ENCODE measurements around the gene PRKCA. TPM values are rescaled to one million over a fixed set of nuclear protein-coding genes. Genes with fewer than 3 reads are reported as not detected.

PRKCA gene
- total RNA-seq, 1 donor from 2014 or later: 4.7 TPM

DNA sequence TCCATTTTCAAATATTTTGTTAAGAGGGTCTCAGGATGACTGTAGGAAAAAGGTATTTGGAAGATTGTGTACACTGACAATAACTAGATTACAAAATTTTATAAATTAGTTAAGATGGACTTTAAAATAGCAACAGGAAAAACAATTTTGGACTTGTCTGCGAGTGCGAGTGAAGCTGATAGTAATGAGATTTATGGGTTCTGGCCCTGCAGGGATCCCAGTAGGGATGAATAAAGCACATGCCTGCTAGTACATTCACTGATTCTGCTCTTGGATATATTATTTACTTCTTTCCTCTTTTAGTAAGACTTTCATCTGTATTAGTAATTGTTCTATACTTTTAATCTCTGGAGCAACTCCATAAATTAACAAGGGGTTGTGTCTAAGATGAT is 28.2 kb downstream of the PRKCA start:
- no peaks in the 10 kb centered on the region for H3K27me3 ChIP-seq (ENCODE audit: control insufficient read depth, insufficient read depth, low read length)
- TF ChIP-seq, protein P1, sequence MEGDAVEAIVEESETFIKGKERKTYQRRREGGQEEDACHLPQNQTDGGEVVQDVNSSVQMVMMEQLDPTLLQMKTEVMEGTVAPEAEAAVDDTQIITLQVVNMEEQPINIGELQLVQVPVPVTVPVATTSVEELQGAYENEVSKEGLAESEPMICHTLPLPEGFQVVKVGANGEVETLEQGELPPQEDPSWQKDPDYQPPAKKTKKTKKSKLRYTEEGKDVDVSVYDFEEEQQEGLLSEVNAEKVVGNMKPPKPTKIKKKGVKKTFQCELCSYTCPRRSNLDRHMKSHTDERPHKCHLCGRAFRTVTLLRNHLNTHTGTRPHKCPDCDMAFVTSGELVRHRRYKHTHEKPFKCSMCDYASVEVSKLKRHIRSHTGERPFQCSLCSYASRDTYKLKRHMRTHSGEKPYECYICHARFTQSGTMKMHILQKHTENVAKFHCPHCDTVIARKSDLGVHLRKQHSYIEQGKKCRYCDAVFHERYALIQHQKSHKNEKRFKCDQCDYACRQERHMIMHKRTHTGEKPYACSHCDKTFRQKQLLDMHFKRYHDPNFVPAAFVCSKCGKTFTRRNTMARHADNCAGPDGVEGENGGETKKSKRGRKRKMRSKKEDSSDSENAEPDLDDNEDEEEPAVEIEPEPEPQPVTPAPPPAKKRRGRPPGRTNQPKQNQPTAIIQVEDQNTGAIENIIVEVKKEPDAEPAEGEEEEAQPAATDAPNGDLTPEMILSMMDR (IDR thresholded peaks at IDR 0.05; ENCODE audit: insufficient read depth, low read length, severe bottlenecking): no peak
- H3K4me3 ChIP-seq (ENCODE audit: low read depth, low read length): no peak overlapping the region
- FAIRE-seq (no peak), DNase-seq (ENCODE audit: low read depth) (no peak)
- H3K36me3 ChIP-seq (ENCODE audit: control insufficient read depth, insufficient read depth, low read length): peaks cover 2% of the 10 kb centered on the region

DNA sequence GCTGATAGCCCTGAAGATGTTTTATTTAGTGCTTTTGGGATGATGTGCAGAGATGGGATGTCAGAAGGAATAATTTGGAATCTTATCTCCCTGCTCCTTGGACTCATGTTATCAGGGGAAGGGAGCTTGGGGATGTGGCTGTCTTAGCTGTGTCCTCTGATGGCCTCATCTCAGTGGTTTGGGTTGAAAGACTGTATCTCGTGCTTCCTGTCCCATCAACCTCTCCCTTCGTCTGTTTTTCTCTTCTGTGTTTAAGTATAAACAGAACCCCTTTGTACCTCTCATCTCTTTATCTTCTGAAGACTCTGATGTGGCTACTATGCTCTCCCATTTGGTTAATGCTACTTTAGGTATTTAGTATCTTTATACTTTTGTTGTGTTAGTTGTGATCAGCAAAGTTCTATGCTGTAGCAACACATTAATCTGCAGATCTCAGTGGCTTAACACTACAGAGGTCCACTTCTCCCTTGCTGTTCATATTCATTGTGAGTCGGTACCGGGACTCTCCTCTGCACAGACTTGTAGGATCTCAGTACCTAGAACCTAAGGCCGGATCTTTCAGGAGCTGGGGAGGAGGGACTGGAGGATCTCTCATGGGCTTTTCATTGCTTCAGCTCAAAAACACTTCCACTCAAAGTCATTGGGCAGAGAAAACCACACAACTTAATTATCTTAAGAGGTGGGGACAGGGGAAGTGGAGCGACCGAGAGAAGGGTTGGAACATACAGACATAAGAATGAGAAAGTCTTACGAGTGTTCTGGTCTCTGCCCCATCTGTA is 28.8 kb downstream of the PRKCA start:
- DNase-seq (ENCODE audit: low read depth) (no peak), FAIRE-seq (no peak)
- Histone ChIP-seq H3K36me3 (ENCODE audit: control insufficient read depth, insufficient read depth, low read length) (peaks cover 2% of the 10 kb centered on the region), H3K27me3 (ENCODE audit: control insufficient read depth, insufficient read depth, low read length) (no peaks in the 10 kb centered on the region), H3K4me3 (ENCODE audit: low read depth, low read length) (no peak overlapping the region)
- TF ChIP-seq, protein P1 (IDR thresholded peaks at IDR 0.05; ENCODE audit: insufficient read depth, low read length, severe bottlenecking): no peak

DNA sequence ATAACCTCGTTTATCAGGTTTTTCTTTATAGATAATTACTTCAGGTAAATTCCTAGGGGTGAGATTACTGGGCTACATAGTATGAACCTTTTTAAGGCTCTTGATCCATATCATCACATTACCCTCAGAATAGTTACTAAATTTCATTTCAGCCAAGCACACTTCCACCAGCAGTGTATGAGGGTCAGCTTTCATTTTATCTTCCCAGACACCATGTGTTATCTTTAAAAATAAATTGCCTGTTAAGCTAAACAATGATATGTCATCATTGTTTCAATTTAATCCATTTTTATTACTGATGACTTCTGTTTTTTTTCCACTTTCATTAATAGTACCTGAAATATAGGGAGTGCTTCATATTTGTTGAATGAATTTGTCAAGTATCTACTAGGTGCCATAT is 33.4 kb downstream of the PRKCA start:
- FAIRE-seq: no peak
- TF ChIP-seq, protein P1 (IDR thresholded peaks at IDR 0.05; ENCODE audit: insufficient read depth, low read length, severe bottlenecking): no peak

DNA sequence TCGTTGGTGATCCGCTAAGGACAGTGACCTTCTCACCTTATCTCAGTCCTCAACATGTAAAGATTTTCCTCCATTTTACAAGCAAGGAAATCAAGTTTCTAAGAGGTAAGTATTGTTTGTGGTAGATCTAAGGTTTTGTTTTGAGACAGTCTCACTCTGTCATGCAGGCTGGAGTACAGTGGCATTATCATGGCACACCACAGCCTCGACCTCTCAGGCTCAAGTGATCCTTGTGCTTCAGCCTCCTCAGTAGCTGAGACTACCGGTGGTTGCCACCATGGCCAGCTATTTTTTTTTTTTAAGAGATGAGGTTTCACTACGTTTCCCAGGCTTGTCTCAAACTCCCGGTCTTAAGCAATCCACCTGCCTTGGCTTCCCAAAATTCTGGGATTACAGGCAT is 34.9 kb downstream of the PRKCA start:
- H3K27me3 ChIP-seq (ENCODE audit: control insufficient read depth, insufficient read depth, low read length): no peaks in the 10 kb centered on the region
- H3K4me3 ChIP-seq (ENCODE audit: low read depth, low read length): no peak overlapping the region
- no peaks in the 10 kb centered on the region for H3K36me3 ChIP-seq (ENCODE audit: control insufficient read depth, insufficient read depth, low read length)
- no peak for FAIRE-seq
- no peak for DNase-seq (ENCODE audit: low read depth)
- TF ChIP-seq, protein P1 (IDR thresholded peaks at IDR 0.05; ENCODE audit: insufficient read depth, low read length, severe bottlenecking): no peak

More for the DNA sequence above, 33.4 kb downstream of the PRKCA start:
- H3K4me3 ChIP-seq (ENCODE audit: low read depth, low read length): no peak overlapping the region
- H3K27me3 ChIP-seq (ENCODE audit: control insufficient read depth, insufficient read depth, low read length): no peaks in the 10 kb centered on the region
- H3K36me3 ChIP-seq (ENCODE audit: control insufficient read depth, insufficient read depth, low read length): no peaks in the 10 kb centered on the region
- no peak for DNase-seq (ENCODE audit: low read depth)

DNA sequence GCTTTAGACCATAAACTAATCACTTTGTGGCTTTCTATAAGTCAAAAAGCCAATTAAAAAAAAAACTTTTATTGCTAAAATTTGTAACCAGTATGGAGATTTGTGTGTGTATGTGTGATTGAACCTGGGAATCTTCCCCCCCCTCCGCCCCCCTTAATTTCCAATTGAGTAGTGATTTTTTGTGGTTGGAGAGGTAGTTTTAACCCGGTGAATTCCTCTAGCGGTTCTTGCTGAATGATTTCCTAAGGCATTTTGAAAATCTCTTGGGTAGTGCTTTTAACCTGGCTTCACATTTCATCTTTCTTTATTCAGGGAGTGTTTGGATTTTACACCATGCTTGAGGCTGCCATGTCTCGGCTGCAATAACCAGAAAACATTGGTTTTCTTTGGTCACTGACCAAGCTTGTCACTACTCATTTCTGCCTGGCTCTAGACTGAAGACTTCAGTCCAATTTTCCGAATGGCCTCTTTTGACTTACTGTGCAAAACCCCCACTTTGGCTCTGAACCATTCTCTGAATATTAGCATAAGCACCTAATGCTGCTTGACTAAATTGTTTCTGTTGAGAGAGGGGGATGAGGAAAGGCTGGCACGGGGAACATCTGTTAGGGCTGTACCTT is 35.6 kb downstream of the PRKCA start:
- TF ChIP-seq, protein P1 (IDR thresholded peaks at IDR 0.05; ENCODE audit: insufficient read depth, low read length, severe bottlenecking): no peak
- H3K36me3 ChIP-seq (ENCODE audit: control insufficient read depth, insufficient read depth, low read length): no peaks in the 10 kb centered on the region
- FAIRE-seq (no peak), DNase-seq (ENCODE audit: low read depth) (no peak)
- no peak overlapping the region for H3K4me3 ChIP-seq (ENCODE audit: low read depth, low read length)
- no peaks in the 10 kb centered on the region for H3K27me3 ChIP-seq (ENCODE audit: control insufficient read depth, insufficient read depth, low read length)
